M059J (cell line): Measurements from ENCODE around the gene PPOX. TPM values are rescaled to one million over a fixed set of nuclear protein-coding genes. Genes with fewer than 3 reads are reported as not detected.
A peak's percentile ranks its signal among the peaks of the same experiment; 100 is the strongest.

Experiments
- DNase-seq: peaks from one replicate; pipeline ENCODE4 v3.0.0-alpha.2; 2012; ENCODE audit warnings: low read depth
- total RNA-seq: library from RNA; depleted of rRNA; stranded (reverse); fragments of >200 nt; shearing (Covaris generic); gene quantifications from 2 replicates; pipeline ENCODE4 v1.2.3, GENCODE V29; 2014

The PPOX gene
- total RNA-seq, 1 experiment from 2014 or later: 7.2 TPM

DNA sequence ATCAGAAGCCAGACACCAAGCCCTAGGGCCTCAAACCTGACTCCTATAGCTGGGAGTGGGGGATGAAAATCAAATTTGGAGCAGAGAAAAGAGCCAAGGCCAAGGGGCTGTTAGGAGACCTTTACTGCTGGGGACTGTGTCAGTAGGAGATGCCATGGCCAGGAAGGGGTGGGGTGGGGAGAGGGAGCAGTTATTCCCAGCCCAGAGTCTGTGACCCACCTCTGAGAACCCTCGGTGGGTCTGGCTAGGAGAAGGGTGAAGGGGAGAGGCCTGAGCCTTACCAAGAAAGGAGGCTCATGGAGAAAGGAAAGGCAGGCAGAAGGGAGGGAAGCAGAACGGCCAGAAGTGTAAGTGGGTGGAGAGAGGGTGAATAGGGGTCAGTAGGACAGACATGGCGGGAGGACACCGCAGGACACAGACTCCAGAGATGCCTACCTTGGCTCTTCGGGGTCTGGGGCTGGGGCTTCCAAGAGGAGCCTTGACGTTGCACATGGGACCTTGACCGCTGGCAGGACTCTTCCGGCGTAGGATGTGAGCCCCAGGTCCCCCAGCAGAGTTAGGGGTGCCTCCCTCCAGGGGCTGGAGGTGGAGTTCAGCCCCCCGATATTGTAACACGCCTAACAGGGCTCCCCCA, 31.5 kb downstream of the PPOX start:
- no peak for DNase-seq

GRCh38 chr1:161198194-161198896, 32.1 kb downstream of the PPOX start:
- peak; percentile 76 for DNase-seq

DNA sequence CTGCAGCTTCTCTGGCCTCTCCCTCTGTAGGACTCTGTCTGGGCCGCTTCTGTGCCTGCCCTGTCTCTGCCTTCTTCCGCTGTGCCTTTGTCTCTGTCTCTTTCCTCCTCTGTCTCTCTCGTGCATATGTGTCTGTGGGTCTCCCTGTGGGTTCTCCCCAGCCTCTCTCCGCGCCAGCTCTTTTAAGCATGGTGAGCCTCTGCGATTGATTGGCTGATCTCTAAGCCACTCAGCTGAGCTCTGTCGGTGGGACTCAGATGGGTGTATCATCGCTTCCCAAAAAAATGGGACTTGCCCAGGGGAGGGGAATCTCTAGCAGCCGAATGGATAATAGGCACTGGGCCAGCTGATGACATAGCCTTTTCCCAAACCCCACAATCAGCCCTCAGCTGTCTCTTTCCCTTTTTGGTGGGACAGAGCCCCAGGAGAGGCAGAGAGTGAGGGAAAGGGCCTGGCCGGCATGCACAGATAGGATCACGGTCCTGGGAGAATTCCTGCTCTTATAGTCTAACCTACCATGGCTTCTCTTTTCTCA, 32.7 kb downstream of the PPOX start, which contains the start of gene ADAMTS4:
ADAMTS4 (minus strand) TSS at position 158 of the 535 bp plus-strand sequence. CDS start 427 bp downstream, outside the sequence.
- peak; percentile 67 for DNase-seq

GRCh38 chr1:161199506-161200139, 33.4 kb downstream of the PPOX start:
- DNase-seq: no peak

DNA sequence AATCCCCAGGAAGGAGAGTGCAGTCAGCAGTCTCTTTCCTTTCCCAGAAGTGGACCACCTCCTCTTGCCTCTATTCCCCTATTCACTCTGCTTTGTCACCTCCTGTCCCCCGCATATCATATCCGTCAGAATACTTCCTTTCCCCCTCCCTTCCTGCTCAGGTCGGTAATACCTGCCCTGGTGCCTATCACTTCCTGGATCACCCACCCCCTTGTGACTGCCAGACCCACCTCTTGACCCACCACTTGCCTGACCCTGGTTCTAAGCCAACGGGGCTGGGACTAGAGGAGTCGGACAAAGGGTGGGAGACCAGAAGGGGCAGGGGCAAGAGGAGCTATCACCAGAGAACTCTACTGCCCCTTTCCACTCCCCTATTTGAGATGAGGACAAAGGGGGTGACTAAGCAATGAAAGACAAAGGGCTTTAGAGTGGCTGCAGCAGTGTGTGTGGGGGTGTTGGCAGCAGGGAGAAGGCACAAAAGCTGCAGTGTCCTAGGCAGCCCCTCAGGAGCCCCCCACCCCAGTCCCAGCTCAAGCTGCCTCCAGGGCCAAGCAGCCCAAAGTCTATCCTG, 34.3 kb downstream of the PPOX start:
- no peak for DNase-seq

- peak; percentile 79 for DNase-seq
Observed at GRCh38 chr1:161200992-161201835, 35.0 kb downstream of the PPOX start.

GRCh38 chr1:161201836-161202712, 35.8 kb downstream of the PPOX start, which contains the start of gene NDUFS2:
Gene NDUFS2, plus strand, starts transcription at chr1:161202367. Its CDS starts 19 bp downstream, at chr1:161202386.
- DNase-seq: peak; percentile 99

GRCh38 chr1:161206411-161207140, 40.4 kb downstream of the PPOX start:
- no peak for DNase-seq

GRCh38 chr1:161207173-161207572, 40.9 kb downstream of the PPOX start:
- DNase-seq: no peak

GRCh38 chr1:161209790-161210409, 43.7 kb downstream of the PPOX start:
- DNase-seq: peak; percentile 78

- no peak for DNase-seq
Observed at GRCh38 chr1:161214369-161214768, 48.1 kb downstream of the PPOX start.

DNA sequence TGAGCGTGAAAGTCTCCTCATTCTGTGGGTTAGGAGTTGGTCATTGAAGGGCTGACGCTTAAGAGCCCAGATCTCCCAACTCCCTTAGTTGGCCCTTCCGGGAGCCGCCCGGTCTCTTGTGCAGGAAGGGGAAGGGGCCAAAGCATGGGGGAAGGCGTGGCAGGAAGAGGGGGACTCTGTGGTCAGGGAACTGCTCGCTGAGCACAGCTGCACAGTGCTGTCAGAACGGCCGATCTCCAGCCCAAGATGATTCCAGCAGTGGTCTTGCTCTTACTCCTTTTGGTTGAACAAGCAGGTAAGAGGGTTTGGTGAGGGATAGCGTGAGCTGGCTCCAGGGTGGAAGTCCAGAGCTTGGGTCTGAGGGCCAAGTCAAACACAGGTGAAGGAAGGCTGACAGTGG, 48.9 kb downstream of the PPOX start, which contains the start of gene FCER1G:
FCER1G (plus strand) TSS at position 220 of the 400 bp plus-strand sequence; CDS start at position 247, 27 bp downstream.
- no peak for DNase-seq

- DNase-seq: peak; percentile 78
Observed at GRCh38 chr1:161216945-161217712, 50.9 kb downstream of the PPOX start.

DNA sequence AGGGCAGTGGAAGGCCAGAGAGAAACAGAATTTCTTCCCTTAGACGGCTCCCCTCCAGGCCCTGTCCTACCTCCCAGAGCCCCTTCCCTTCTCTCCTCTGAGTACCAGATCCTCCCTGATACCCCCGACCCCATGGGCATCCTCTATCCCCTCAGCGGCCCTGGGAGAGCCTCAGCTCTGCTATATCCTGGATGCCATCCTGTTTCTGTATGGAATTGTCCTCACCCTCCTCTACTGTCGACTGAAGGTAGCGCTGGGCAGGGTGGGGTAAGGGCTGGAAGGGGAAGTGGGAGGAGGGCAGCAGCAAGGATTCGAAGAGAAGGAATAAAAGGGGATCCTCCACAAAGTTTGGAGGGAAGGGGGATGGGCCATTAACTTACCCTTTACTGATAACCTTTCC, 51.6 kb downstream of the PPOX start:
- no peak for DNase-seq

DNA sequence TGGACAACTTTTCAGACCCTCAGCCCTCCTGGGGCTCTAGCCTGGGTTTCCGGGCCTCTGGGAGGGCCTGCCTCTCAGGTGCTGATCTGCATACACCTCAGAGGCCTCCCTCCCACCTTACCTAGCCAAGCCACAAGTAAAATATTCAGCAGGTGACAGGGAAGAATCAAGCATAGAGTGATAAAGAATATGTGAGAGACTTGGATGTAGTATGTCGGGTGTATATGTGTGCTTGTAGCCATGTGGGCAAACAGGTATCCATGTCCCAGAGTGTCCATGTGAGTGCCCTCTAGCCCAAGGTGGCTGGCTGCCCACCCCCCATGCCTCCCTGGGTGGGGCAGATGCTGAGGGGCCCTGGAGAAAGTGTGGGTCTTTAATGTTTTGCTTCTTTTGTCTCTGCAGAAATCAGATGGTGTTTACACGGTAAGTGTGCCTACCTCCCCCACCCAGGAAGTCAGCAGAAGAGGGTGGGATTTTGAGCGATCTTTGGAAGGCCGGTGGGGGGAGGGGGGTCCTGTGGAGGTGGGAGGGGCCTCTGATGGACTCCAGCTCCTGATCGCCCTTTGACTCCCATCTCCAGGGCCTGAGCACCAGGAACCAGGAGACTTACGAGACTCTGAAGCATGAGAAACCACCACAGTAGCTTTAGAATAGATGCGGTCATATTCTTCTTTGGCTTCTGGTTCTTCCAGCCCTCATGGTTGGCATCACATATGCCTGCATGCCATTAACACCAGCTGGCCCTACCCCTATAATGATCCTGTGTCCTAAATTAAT, 52.3 kb downstream of the PPOX start:
- no peak for DNase-seq

GRCh38 chr1:161219078-161219892, 53.1 kb downstream of the PPOX start:
- DNase-seq: no peak
